ENCODE results near the gene DNAI2. TPM values are rescaled to one million over a fixed set of nuclear protein-coding genes. Genes with fewer than 3 reads are reported as not detected.

Gene DNAI2
- total RNA-seq, 1 donor from 2014 or later = not detected

- no peak for DNase-seq (ENCODE audit: low spot score)
- H3K36me3 Mint-ChIP-seq (ENCODE audit: low read depth) = no peaks in the 10 kb centered on the region
- H3K27me3 Mint-ChIP-seq (ENCODE audit: low read depth) = peaks cover 4% of the 10 kb centered on the region
- H3K9me3 Mint-ChIP-seq (ENCODE audit: low read depth) = no peaks in the 10 kb centered on the region
- no peak overlapping the region for H3K27ac Mint-ChIP-seq (ENCODE audit: unreplicated experiment)
- no peaks in the 10 kb centered on the region for H3K4me1 Mint-ChIP-seq (ENCODE audit: low read depth)
- TF ChIP-seq CTCF (IDR thresholded peaks at IDR 0.05) = no peak
- H3K4me3 Mint-ChIP-seq (ENCODE audit: unreplicated experiment) = no peak overlapping the region
Measured at GRCh38 chr17:74251569-74251968, 22.5 kb upstream of the DNAI2 start.

- H3K4me1 Mint-ChIP-seq (ENCODE audit: low read depth) = no peaks in the 10 kb centered on the region
- no peak overlapping the region for H3K27ac Mint-ChIP-seq (ENCODE audit: unreplicated experiment)
- H3K9me3 Mint-ChIP-seq (ENCODE audit: low read depth) = no peaks in the 10 kb centered on the region
- peaks cover 4% of the 10 kb centered on the region for H3K27me3 Mint-ChIP-seq (ENCODE audit: low read depth)
- no peak overlapping the region for H3K4me3 Mint-ChIP-seq (ENCODE audit: unreplicated experiment)
- no peaks in the 10 kb centered on the region for H3K36me3 Mint-ChIP-seq (ENCODE audit: low read depth)
- no peak for DNase-seq (ENCODE audit: low spot score)
- no peak for TF ChIP-seq CTCF (IDR thresholded peaks at IDR 0.05)
Measured at GRCh38 chr17:74252211-74252610, 21.8 kb upstream of the DNAI2 start.

- no peak for TF ChIP-seq CTCF (IDR thresholded peaks at IDR 0.05)
- no peak overlapping the region for H3K27ac Mint-ChIP-seq (ENCODE audit: unreplicated experiment)
- no peaks in the 10 kb centered on the region for H3K36me3 Mint-ChIP-seq (ENCODE audit: low read depth)
- DNase-seq (ENCODE audit: low spot score) = no peak
- peaks cover 4% of the 10 kb centered on the region for H3K27me3 Mint-ChIP-seq (ENCODE audit: low read depth)
- H3K4me1 Mint-ChIP-seq (ENCODE audit: low read depth) = no peaks in the 10 kb centered on the region
- no peaks in the 10 kb centered on the region for H3K9me3 Mint-ChIP-seq (ENCODE audit: low read depth)
- H3K4me3 Mint-ChIP-seq (ENCODE audit: unreplicated experiment) = no peak overlapping the region
Measured at GRCh38 chr17:74253036-74253435, 21.0 kb upstream of the DNAI2 start.

- Mint-ChIP-seq H3K4me1 (ENCODE audit: low read depth) (peaks cover 5% of the 10 kb centered on the region), H3K4me3 (ENCODE audit: unreplicated experiment) (no peak overlapping the region), H3K9me3 (ENCODE audit: low read depth) (no peaks in the 10 kb centered on the region), H3K27me3 (ENCODE audit: low read depth) (peaks cover 6% of the 10 kb centered on the region), H3K36me3 (ENCODE audit: low read depth) (no peaks in the 10 kb centered on the region), H3K27ac (ENCODE audit: unreplicated experiment) (no peak overlapping the region)
- TF ChIP-seq CTCF (IDR thresholded peaks at IDR 0.05) = no peak
- no peak for DNase-seq (ENCODE audit: low spot score)
Measured at GRCh38 chr17:74257311-74257710, 16.7 kb upstream of the DNAI2 start.

- Mint-ChIP-seq H3K27ac (ENCODE audit: unreplicated experiment) (no peak overlapping the region), H3K4me3 (ENCODE audit: unreplicated experiment) (no peak overlapping the region), H3K9me3 (ENCODE audit: low read depth) (no peaks in the 10 kb centered on the region), H3K36me3 (ENCODE audit: low read depth) (no peaks in the 10 kb centered on the region), H3K4me1 (ENCODE audit: low read depth) (peaks cover 5% of the 10 kb centered on the region), H3K27me3 (ENCODE audit: low read depth) (peaks cover 6% of the 10 kb centered on the region)
- TF ChIP-seq CTCF (IDR thresholded peaks at IDR 0.05) = no peak
- DNase-seq (ENCODE audit: low spot score) = no peak
Measured at GRCh38 chr17:74259667-74260524, 14.1 kb upstream of the DNAI2 start.

Data from chondrocyte (in vitro differentiated cells).